DND-41 (cell line): ENCODE measurements around the gene MAPK14.

Experiments
- ATAC-seq: fragments of 200-7000 bp; cut with Tn5 transposase; 3 replicates; pipeline ENCODE4 v1.9.1; 2021; ENCODE audit warnings: low read depth; ENCODE audit not compliant: insufficient read depth
- DNase-seq: peaks from one replicate; pipeline ENCODE4 v3.0.0-alpha.2; 2020
- H2AFZ ChIP-seq: 2 replicates; pipeline ENCODE4 v1.6.0; 2012; ENCODE audit warnings: low read depth, low read length
- H3K27ac ChIP-seq: 2 replicates; pipeline ENCODE4 v1.5.1; 2012; ENCODE audit warnings: low read length, inconsistent platforms
- H3K27me3 ChIP-seq: fragments of 200-600 bp; sonication (generic); 2 replicates; pipeline ENCODE4 v1.6.0; 2012; ENCODE audit warnings: low read length, mild to moderate bottlenecking, inconsistent platforms; ENCODE audit not compliant: insufficient read depth, poor library complexity
- H3K36me3 ChIP-seq: 2 replicates; pipeline ENCODE4 v1.5.1; 2012; ENCODE audit warnings: low read length, inconsistent platforms; ENCODE audit not compliant: insufficient read depth
- H3K4me1 ChIP-seq: 2 replicates; pipeline ENCODE4 v1.5.1; 2012; ENCODE audit warnings: mild to moderate bottlenecking, low read length; ENCODE audit not compliant: insufficient read depth
- H3K4me2 ChIP-seq: 2 replicates; pipeline ENCODE4 v1.6.0; 2012; ENCODE audit warnings: mild to moderate bottlenecking, moderate library complexity, low read length, inconsistent platforms; ENCODE audit not compliant: insufficient read depth
- H3K4me3 ChIP-seq, 2 experiments: fragments of 200-600 bp in 1 of 2; shearing (Covaris generic) in 1 of 2; 2 replicates each; pipeline ENCODE4 v1.5.1; 2012 to 2016; ENCODE audit warnings: inconsistent platforms in 2 of 2, low read length in 2 of 2, mild to moderate bottlenecking in 2 of 2, low read depth in 1 of 2, moderate library complexity in 1 of 2
- H3K79me2 ChIP-seq: 2 replicates; pipeline ENCODE4 v1.6.0; 2012; ENCODE audit warnings: low read length, inconsistent platforms; ENCODE audit not compliant: insufficient read depth
- H3K9ac ChIP-seq: 2 replicates; pipeline ENCODE4 v1.6.0; 2012; ENCODE audit warnings: low read depth, mild to moderate bottlenecking, inconsistent platforms, low read length, moderate library complexity
- H3K9me3 ChIP-seq: 2 replicates; pipeline ENCODE4 v1.5.1; 2012; ENCODE audit warnings: low read length, moderate library complexity, mild to moderate bottlenecking, inconsistent platforms; ENCODE audit not compliant: insufficient read depth, severe bottlenecking
- H4K20me1 ChIP-seq: 2 replicates; pipeline ENCODE4 v1.6.0; 2012; ENCODE audit warnings: low read length; ENCODE audit not compliant: insufficient read depth
- CTCF ChIP-seq: IDR thresholded peaks from 2 replicates; pipeline ENCODE4 v1.5.1; 2012; ENCODE audit warnings: borderline replicate concordance, low read length, moderate library complexity, mild to moderate bottlenecking; ENCODE audit not compliant: poor library complexity, severe bottlenecking; ENCODE audit errors: extremely low read depth
- EZH2 ChIP-seq: IDR thresholded peaks from 3 replicates; pipeline ENCODE4 v1.6.1; 2012; ENCODE audit warnings: borderline replicate concordance, low read depth, mild to moderate bottlenecking, moderate library complexity, low read length, inconsistent platforms; ENCODE audit not compliant: severe bottlenecking

The MAPK14 gene

GRCh38 chr6:36065916-36066315 is 38.3 kb downstream of the MAPK14 start:
- no peak overlapping the region for H3K27ac ChIP-seq
- H4K20me1 ChIP-seq, result peaks cover 13% of the 10 kb centered on the region; the same call in 1 of the 2 replicates
- no peak overlapping the region for H3K4me2 ChIP-seq
- H3K9me3 ChIP-seq, result no peaks in the 10 kb centered on the region
- no peak overlapping the region for H3K9ac ChIP-seq
- ATAC-seq, result no peak
- TF ChIP-seq CTCF (no peak), EZH2 (no peak)
- no peaks in the 10 kb centered on the region for H3K4me1 ChIP-seq
- no peak overlapping the region for H2AFZ ChIP-seq
- H3K79me2 ChIP-seq, result peaks cover 72% of the 10 kb centered on the region
- H3K27me3 ChIP-seq, result no peaks in the 10 kb centered on the region
- H3K36me3 ChIP-seq, result peaks cover 22% of the 10 kb centered on the region
- no peak for DNase-seq
- H3K4me3 ChIP-seq, result no peak overlapping the region

DNA sequence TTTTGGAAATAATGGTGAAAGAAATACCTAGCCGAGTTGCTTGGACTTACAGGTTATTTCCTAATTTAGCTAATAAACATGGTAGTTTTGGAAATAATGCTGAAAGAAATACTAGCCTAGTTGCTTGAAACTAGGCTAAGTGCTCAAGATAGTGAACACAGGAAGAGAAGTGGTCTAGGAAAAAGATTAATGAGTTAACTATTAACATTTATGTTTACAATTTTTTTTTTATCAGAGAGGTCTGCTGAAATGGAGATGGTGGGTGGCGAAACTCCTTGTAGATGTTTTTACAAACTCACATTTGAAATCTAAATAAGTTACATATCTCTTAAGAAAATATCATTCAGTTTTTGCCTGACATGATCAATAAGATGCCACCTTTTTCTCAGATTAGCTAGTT is 39.2 kb downstream of the MAPK14 start:
- Histone ChIP-seq H4K20me1 (peaks cover 13% of the 10 kb centered on the region; the same call in 1 of the 2 replicates), H3K79me2 (peaks cover 67% of the 10 kb centered on the region), H3K4me2 (no peak overlapping the region), H3K9ac (no peak overlapping the region), H3K36me3 (peaks cover 14% of the 10 kb centered on the region), H3K27ac (no peak overlapping the region), H2AFZ (no peak overlapping the region), H3K4me1 (no peaks in the 10 kb centered on the region), H3K27me3 (no peaks in the 10 kb centered on the region), H3K4me3 (no peak overlapping the region), H3K9me3 (no peaks in the 10 kb centered on the region)
- TF ChIP-seq EZH2, result no peak
- TF ChIP-seq CTCF, result no peak
- DNase-seq (no peak), ATAC-seq (no peak)

GRCh38 chr6:36067374-36068011 is 39.9 kb downstream of the MAPK14 start:
- no peak for ATAC-seq
- Histone ChIP-seq H3K36me3 (peaks cover 9% of the 10 kb centered on the region; the same call in 1 of the 2 replicates), H3K4me1 (no peaks in the 10 kb centered on the region), H3K27me3 (no peaks in the 10 kb centered on the region), H3K9me3 (no peaks in the 10 kb centered on the region), H3K4me3 (no peak overlapping the region), H3K27ac (no peak overlapping the region), H3K4me2 (no peak overlapping the region), H2AFZ (no peak overlapping the region), H3K79me2 (peaks cover 65% of the 10 kb centered on the region), H4K20me1 (peaks cover 13% of the 10 kb centered on the region; the same call in 1 of the 2 replicates), H3K9ac (no peak overlapping the region)
- DNase-seq, result no peak
- TF ChIP-seq EZH2 (no peak), CTCF (no peak)

DNA sequence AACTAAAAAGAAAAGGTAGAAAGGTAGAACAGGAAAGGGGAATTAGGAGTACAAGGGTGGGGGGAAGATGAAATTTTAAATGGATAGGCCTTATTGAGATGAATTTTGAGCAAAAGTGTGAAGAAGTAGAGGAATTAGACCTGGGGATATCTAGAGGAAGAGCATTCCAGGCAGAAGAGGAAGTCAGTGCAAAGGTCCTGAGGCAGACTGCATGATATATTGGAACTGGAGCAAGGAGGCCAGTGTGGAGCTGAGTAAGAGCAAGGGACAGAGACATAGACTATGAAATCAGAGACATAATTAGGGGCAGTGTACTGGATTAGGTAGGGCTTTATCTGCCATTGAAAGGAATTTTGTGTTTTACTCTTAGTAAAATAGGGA is 40.4 kb downstream of the MAPK14 start:
- no peak for ATAC-seq
- H3K79me2 ChIP-seq, result peaks cover 61% of the 10 kb centered on the region
- H3K27ac ChIP-seq, result no peak overlapping the region

More for the DNA sequence above, 40.4 kb downstream of the MAPK14 start:
- Histone ChIP-seq H3K4me3 (no peak overlapping the region), H3K9ac (no peak overlapping the region), H3K27me3 (no peaks in the 10 kb centered on the region), H3K4me2 (no peak overlapping the region), H3K36me3 (peaks cover 5% of the 10 kb centered on the region; the same call in 1 of the 2 replicates), H3K9me3 (no peaks in the 10 kb centered on the region), H2AFZ (no peak overlapping the region), H3K4me1 (no peaks in the 10 kb centered on the region), H4K20me1 (peaks cover 13% of the 10 kb centered on the region; the same call in 1 of the 2 replicates)
- DNase-seq, result no peak
- TF ChIP-seq EZH2 (no peak), CTCF (no peak)
